Measurements from ENCODE around the gene ST6GAL2.

Gene ST6GAL2

GRCh38 chr2:106885971-106886915 lies at the start of gene ST6GAL2:
ST6GAL2 (minus strand) TSS chr2:106886167; CDS start chr2:106843977, 42,190 bp downstream.
- DNase-seq, result peak; percentile 43

- no peak for DNase-seq
These were observed 46.7 kb upstream of the ST6GAL2 start for GRCh38 chr2:106932644-106933043.

- no peak for DNase-seq
These were observed 45.9 kb upstream of the ST6GAL2 start for GRCh38 chr2:106931717-106932335.

- DNase-seq, result no peak
These were observed 35.5 kb upstream of the ST6GAL2 start for GRCh38 chr2:106921451-106921850.

GRCh38 chr2:106919012-106919411 lies 33.0 kb upstream of the ST6GAL2 start:
- no peak for DNase-seq

GRCh38 chr2:106904242-106904641 lies 18.3 kb upstream of the ST6GAL2 start:
- DNase-seq, result no peak

GRCh38 chr2:106899786-106900530 lies 14.0 kb upstream of the ST6GAL2 start:
- DNase-seq, result no peak

- DNase-seq, result no peak
These were observed 8.6 kb upstream of the ST6GAL2 start for GRCh38 chr2:106894545-106894944.

GRCh38 chr2:106892048-106892447 lies 6.1 kb upstream of the ST6GAL2 start:
- no peak for DNase-seq

GRCh38 chr2:106890606-106891005 lies 4.6 kb upstream of the ST6GAL2 start:
- DNase-seq, result no peak

- DNase-seq, result peak; percentile 70
These were observed 1.2 kb upstream of the ST6GAL2 start for GRCh38 chr2:106886916-106887758.

GRCh38 chr2:106885329-106885728 lies 638 bp downstream of the ST6GAL2 start:
- DNase-seq, result peak; percentile 60

- no peak for DNase-seq
These were observed 3.3 kb downstream of the ST6GAL2 start for GRCh38 chr2:106882673-106883072.

GRCh38 chr2:106878206-106878605 lies 7.8 kb downstream of the ST6GAL2 start:
- DNase-seq, result no peak

- no peak for DNase-seq
These were observed 9.3 kb downstream of the ST6GAL2 start for GRCh38 chr2:106876699-106877098.

- no peak for DNase-seq
These were observed 16.3 kb downstream of the ST6GAL2 start for GRCh38 chr2:106869512-106870275.

- DNase-seq, result no peak
These were observed 17.7 kb downstream of the ST6GAL2 start for GRCh38 chr2:106868275-106868674.

GRCh38 chr2:106867196-106867953 lies 18.6 kb downstream of the ST6GAL2 start:
- no peak for DNase-seq

- DNase-seq, result no peak
These were observed 19.3 kb downstream of the ST6GAL2 start for GRCh38 chr2:106866641-106867040.

GRCh38 chr2:106864051-106864450 lies 21.9 kb downstream of the ST6GAL2 start:
- no peak for DNase-seq

GRCh38 chr2:106863387-106863786 lies 22.6 kb downstream of the ST6GAL2 start:
- peak; percentile 16 for DNase-seq

Measured in NCI-H1105 treated with DMSO at 0.1 percent for 48 hours (cell line).